HepG2 (cell line): ENCODE results near the gene ZNF511.
"Not testable (repeated sequence)": the region's sequence is repeated elsewhere in the genome, so short reads cannot be mapped to it uniquely, and the experiment has no call there.

Experiments used
- CTCF ChIP-seq: sonication (generic); formaldehyde crosslinking; IDR thresholded peaks from 2 replicates; pipeline ENCODE4 v1.5.0; 2020; ENCODE audit warnings: mild to moderate bottlenecking, missing genetic modification reagents, moderate library complexity
- E2F1 ChIP-seq: sonication (generic); formaldehyde crosslinking; IDR thresholded peaks from 2 replicates; pipeline ENCODE4 v1.5.0; 2020; ENCODE audit warnings: missing genetic modification reagents
- ELF4 ChIP-seq: sonication (generic); formaldehyde crosslinking; IDR thresholded peaks from 2 replicates; pipeline ENCODE4 v1.5.0; 2020; ENCODE audit warnings: missing genetic modification reagents, mild to moderate bottlenecking, moderate library complexity, borderline replicate concordance
- MEIS2 ChIP-seq: sonication (generic); formaldehyde crosslinking; IDR thresholded peaks from 2 replicates; pipeline ENCODE4 v1.9.0; 2021; ENCODE audit warnings: mild to moderate bottlenecking, missing genetic modification reagents
- NFIC ChIP-seq: IDR thresholded peaks from 2 replicates; pipeline ENCODE4 v1.6.1; 2012; ENCODE audit warnings: mild to moderate bottlenecking, low read length, inconsistent platforms
- POLR2AphosphoS2 ChIP-seq: IDR thresholded peaks from 2 replicates; pipeline ENCODE4 v1.6.1; 2011; ENCODE audit warnings: low read depth, low read length, improper control_type of control experiment
- TF ChIP-seq, protein P1 (sequence below): IDR thresholded peaks from 2 replicates; pipeline ENCODE4 v1.6.1; 2018; ENCODE audit warnings: missing genetic modification reagents, mild to moderate bottlenecking, missing compliant biosample characterization

GRCh38 chr10:133322064-133322709, 13.5 kb downstream of the ZNF511 start:
- TF ChIP-seq MEIS2 (CRISPR knock-in tag); CTCF (CRISPR knock-in tag); E2F1 (CRISPR knock-in tag); POLR2AphosphoS2; NFIC; ELF4 (CRISPR knock-in tag): not testable (repeated sequence)
- TF ChIP-seq, protein P1, sequence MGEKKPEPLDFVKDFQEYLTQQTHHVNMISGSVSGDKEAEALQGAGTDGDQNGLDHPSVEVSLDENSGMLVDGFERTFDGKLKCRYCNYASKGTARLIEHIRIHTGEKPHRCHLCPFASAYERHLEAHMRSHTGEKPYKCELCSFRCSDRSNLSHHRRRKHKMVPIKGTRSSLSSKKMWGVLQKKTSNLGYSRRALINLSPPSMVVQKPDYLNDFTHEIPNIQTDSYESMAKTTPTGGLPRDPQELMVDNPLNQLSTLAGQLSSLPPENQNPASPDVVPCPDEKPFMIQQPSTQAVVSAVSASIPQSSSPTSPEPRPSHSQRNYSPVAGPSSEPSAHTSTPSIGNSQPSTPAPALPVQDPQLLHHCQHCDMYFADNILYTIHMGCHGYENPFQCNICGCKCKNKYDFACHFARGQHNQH = not testable (repeated sequence)
